Colonic mucosa (tissue), 4 donors: ENCODE measurements around the gene SMCO4. TPM values are rescaled to one million over a fixed set of nuclear protein-coding genes. Genes with fewer than 3 reads are reported as not detected.
A peak's percentile ranks its signal among the peaks of the same experiment; 100 is the strongest.

ENCODE experiments used
- DNase-seq: peaks from one replicate; pipeline ENCODE4 v3.0.0-alpha.2; 2020
- H3K27ac ChIP-seq: fragments of 200-600 bp; one replicate; pipeline ENCODE4 v1.8.0; 2021
- H3K27me3 ChIP-seq: fragments of 200-600 bp; one replicate; pipeline ENCODE4 v1.8.0; 2021
- H3K36me3 ChIP-seq: fragments of 200-600 bp; one replicate; pipeline ENCODE4 v1.8.0; 2021
- H3K4me1 ChIP-seq: fragments of 200-600 bp; one replicate; pipeline ENCODE4 v1.8.0; 2021; ENCODE audit warnings: mild to moderate bottlenecking
- H3K4me3 ChIP-seq: fragments of 200-600 bp; one replicate; pipeline ENCODE4 v1.8.0; 2021
- H3K9ac ChIP-seq, 2 donors: one replicate each; pipeline ENCODE4 v1.7.0; 2013; ENCODE audit warnings: control low read depth in 2 of 2, low read depth in 2 of 2, low read length in 2 of 2
- H3K9me3 ChIP-seq: fragments of 200-600 bp; one replicate; pipeline ENCODE4 v1.8.0; 2021
- intact Hi-C: fragments of 100-400 bp; cut with DNase I; formaldehyde crosslinking; loops from one replicate; pipeline ENCODE4 v1.14.1; 2022
- total RNA-seq, 2 donors: library from RNA; stranded (reverse); fragmentation: NEBNext Ultra II Directional in 1 of 2; extraction: Animal tissue kit (Norgen Biotek cat#: 25700) in 1 of 2; gene quantifications; one replicate each; pipeline ENCODE4 v1.2.1, GENCODE V29; 2021
- TF ChIP-seq, protein P1 (sequence below): fragments of 200-600 bp; IDR thresholded peaks from one replicate; pipeline ENCODE4 v1.8.0; 2022; ENCODE audit warnings: antibody characterized with exemption, mild to moderate bottlenecking
- donor health status: healthy.
- donor health status: DM: no; HTN: no; CAD: no.
- donor health status: DM: no; HTN: no; CAD: no.

SMCO4 gene
- total RNA-seq, 2 donors from 2014 or later = 47.2 to 73.7 TPM

DNA sequence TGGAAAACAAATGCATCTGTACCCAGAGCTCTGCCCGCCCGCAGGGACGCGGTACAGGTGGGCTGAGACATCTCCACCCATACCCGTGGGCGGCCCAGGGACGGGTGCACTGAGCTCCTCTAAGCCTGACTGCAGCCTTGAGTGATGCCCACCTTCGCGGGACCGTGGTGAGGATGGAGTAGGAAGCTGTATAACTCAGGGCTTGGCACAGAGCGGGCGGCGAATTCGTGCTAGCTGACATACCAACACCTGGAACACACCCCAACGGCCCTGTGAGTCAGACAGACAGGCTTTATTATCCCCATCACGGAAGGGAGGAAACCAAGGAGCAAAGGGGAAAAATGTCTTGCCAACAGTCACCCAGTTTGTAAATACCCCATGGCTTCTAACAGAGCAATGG is 61.9 kb downstream of the SMCO4 start:
- Histone ChIP-seq H3K4me1 (peaks cover 5% of the 10 kb centered on the region), H3K27ac (peak overlapping the region; percentile 49), H3K9me3 (no peaks in the 10 kb centered on the region), H3K9ac (no peak overlapping the region), H3K27me3 (no peaks in the 10 kb centered on the region), H3K36me3 (no peaks in the 10 kb centered on the region), H3K4me3 (no peak overlapping the region)
- TF ChIP-seq, protein P1, sequence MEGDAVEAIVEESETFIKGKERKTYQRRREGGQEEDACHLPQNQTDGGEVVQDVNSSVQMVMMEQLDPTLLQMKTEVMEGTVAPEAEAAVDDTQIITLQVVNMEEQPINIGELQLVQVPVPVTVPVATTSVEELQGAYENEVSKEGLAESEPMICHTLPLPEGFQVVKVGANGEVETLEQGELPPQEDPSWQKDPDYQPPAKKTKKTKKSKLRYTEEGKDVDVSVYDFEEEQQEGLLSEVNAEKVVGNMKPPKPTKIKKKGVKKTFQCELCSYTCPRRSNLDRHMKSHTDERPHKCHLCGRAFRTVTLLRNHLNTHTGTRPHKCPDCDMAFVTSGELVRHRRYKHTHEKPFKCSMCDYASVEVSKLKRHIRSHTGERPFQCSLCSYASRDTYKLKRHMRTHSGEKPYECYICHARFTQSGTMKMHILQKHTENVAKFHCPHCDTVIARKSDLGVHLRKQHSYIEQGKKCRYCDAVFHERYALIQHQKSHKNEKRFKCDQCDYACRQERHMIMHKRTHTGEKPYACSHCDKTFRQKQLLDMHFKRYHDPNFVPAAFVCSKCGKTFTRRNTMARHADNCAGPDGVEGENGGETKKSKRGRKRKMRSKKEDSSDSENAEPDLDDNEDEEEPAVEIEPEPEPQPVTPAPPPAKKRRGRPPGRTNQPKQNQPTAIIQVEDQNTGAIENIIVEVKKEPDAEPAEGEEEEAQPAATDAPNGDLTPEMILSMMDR = no peak
- DNase-seq = peak; percentile 76
- intact Hi-C loops = loop anchor here (5.0 kb wide), 1 partner anchor 61 kb away; the partner anchor contains the start of gene SMCO4

DNA sequence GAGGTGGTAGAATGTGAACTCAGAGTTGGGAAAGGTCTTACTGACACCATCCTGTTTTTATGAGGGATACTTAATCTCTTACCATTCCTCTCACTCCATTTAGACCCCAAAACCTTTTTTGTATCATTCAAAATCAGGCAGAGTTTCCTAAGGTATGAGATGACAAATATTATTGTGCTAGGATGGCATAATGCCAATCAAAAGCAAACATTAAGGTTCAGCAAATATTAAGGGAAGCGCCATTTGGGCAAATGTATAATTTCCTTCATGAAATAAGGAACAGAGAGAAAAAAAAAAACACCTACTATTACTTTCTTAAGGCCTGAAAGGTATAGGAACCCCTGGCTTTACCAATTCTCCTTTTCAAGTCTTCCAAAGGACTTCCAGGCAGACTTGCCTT is 62.4 kb downstream of the SMCO4 start:
- Histone ChIP-seq H3K4me3 (no peak overlapping the region), H3K9ac (no peak overlapping the region), H3K27ac (no peak overlapping the region), H3K4me1 (peaks cover 5% of the 10 kb centered on the region), H3K36me3 (no peaks in the 10 kb centered on the region), H3K27me3 (no peaks in the 10 kb centered on the region), H3K9me3 (no peaks in the 10 kb centered on the region)
- intact Hi-C loops = loop anchor here (5.0 kb wide), 1 partner anchor 62 kb away; the partner anchor contains the start of gene SMCO4
- TF ChIP-seq, protein P1 = no peak
- no peak for DNase-seq

DNA sequence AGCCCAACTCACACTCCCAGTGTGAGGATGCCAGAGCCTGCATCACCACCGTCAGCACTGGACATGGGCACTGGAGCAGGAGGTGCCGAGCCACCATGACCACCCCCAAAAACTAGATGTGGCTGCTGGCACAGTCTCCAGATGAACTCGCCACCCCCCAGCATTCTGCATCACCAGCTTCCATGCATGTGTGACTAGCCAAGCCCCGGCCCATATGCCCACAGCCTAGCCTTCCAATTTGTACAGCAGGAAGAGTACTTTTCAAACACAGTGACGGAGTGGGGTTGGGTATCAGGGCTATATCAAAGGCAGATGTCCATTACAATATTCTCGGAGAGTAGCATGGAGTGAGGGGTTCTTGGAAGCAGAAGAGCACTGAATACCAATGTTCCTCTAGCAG is 62.9 kb downstream of the SMCO4 start:
- DNase-seq = no peak
- TF ChIP-seq, protein P1 = no peak
- Histone ChIP-seq H3K9ac (no peak overlapping the region), H3K4me1 (peaks cover 5% of the 10 kb centered on the region), H3K27ac (no peak overlapping the region), H3K27me3 (no peaks in the 10 kb centered on the region), H3K4me3 (no peak overlapping the region), H3K9me3 (no peaks in the 10 kb centered on the region), H3K36me3 (no peaks in the 10 kb centered on the region)
- intact Hi-C loops = loop anchor here (5.0 kb wide), 1 partner anchor 62 kb away; the partner anchor contains the start of gene SMCO4

DNA sequence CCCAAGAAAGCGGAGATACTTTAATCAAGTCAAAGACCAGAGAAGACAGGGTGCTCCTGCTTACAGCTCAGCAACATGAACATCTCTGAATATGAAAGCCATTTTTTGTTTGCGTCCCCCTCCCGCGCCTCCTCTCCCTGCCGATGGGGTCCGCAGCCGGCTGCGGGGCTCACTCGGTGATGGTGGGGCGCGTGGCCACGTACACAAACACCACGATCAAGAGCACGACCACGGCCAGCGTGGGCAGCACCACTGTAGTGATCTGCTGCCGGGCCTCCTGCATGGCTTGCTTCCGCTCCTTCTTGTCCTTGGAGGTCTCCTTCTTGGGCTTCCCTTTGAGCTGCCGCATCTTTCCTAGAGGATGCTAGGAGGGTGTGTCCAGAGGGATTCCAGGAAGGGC is 64.3 kb downstream of the SMCO4 start:
- DNase-seq = no peak
- Histone ChIP-seq H3K36me3 (no peaks in the 10 kb centered on the region), H3K27ac (no peak overlapping the region), H3K4me1 (peaks cover 5% of the 10 kb centered on the region), H3K4me3 (no peak overlapping the region), H3K27me3 (no peaks in the 10 kb centered on the region), H3K9me3 (no peaks in the 10 kb centered on the region), H3K9ac (no peak overlapping the region)
- intact Hi-C loops = no loop called here
- TF ChIP-seq, protein P1 = no peak

GRCh38 chr11:93477684-93478234 is 65.4 kb downstream of the SMCO4 start:
- intact Hi-C loops = no loop called here
- TF ChIP-seq, protein P1 = no peak
- H3K9ac ChIP-seq = no peak overlapping the region
- peaks cover 5% of the 10 kb centered on the region for H3K4me1 ChIP-seq
- H3K27ac ChIP-seq = no peak overlapping the region
- no peak for DNase-seq
- H3K27me3 ChIP-seq = no peaks in the 10 kb centered on the region
- no peaks in the 10 kb centered on the region for H3K36me3 ChIP-seq
- no peaks in the 10 kb centered on the region for H3K9me3 ChIP-seq
- H3K4me3 ChIP-seq = no peak overlapping the region
